Measurements from ENCODE around the gene TOGARAM2. TPM values are rescaled to one million over a fixed set of nuclear protein-coding genes. Genes with fewer than 3 reads are reported as not detected.

Gene TOGARAM2
- total RNA-seq, 4 donors from 2014 or later, result 6.4 to 64.4 (median 24.3) TPM

- Histone ChIP-seq H3K27me3 (no peaks in the 10 kb centered on the region), H3K27ac (no peak overlapping the region), H3K36me3 (no peaks in the 10 kb centered on the region), H3K4me1 (peaks cover 23 to 24% of the 10 kb centered on the region in 2 donors), H3K4me3 (no peak overlapping the region), H3K9me3 (no peaks in the 10 kb centered on the region)
- intact Hi-C loops (cut with DNase I; ENCODE audit: low total_unique reads) (no loop called here), in situ Hi-C loops (cut with MboI; ENCODE audit: low sequenced_read_pairs in 4 of 4) (no loop called here)
- no peak for TF ChIP-seq CTCF (IDR thresholded peaks at IDR 0.05 in 4 of 5, conservative IDR thresholded peaks at IDR 0.05 in 1 of 5)
- TF ChIP-seq POLR2A (IDR thresholded peaks at IDR 0.05), result no peak
- no peak for ATAC-seq
- DNase-seq, result no peak
These were observed 80.1 kb downstream of the TOGARAM2 start for GRCh38 chr2:29061176-29061575.

- Histone ChIP-seq H3K27me3 (no peaks in the 10 kb centered on the region), H3K4me1 (peaks cover 24 to 25% of the 10 kb centered on the region in 2 donors), H3K36me3 (no peaks in the 10 kb centered on the region), H3K9me3 (no peaks in the 10 kb centered on the region), H3K27ac (no peak overlapping the region), H3K4me3 (no peak overlapping the region)
- intact Hi-C loops (cut with DNase I; ENCODE audit: low total_unique reads) (no loop called here), in situ Hi-C loops (cut with MboI; ENCODE audit: low sequenced_read_pairs in 4 of 4) (no loop called here)
- TF ChIP-seq CTCF (IDR thresholded peaks at IDR 0.05 in 4 of 5, conservative IDR thresholded peaks at IDR 0.05 in 1 of 5) (no peak), POLR2A (IDR thresholded peaks at IDR 0.05) (no peak)
- ATAC-seq (no peak), DNase-seq (no peak)
These were observed 80.5 kb downstream of the TOGARAM2 start for GRCh38 chr2:29061616-29062015.

GRCh38 chr2:29062371-29062770, 81.3 kb downstream of the TOGARAM2 start:
- H3K36me3 ChIP-seq, result no peaks in the 10 kb centered on the region
- H3K4me1 ChIP-seq, result peaks cover 24 to 27% of the 10 kb centered on the region in 2 donors
- in situ Hi-C loops (cut with MboI; ENCODE audit: low sequenced_read_pairs in 4 of 4), result no loop called here
- H3K9me3 ChIP-seq, result no peaks in the 10 kb centered on the region
- ATAC-seq (no peak), DNase-seq (no peak)
- H3K27me3 ChIP-seq, result no peaks in the 10 kb centered on the region
- H3K27ac ChIP-seq, result no peak overlapping the region
- H3K4me3 ChIP-seq, result no peak overlapping the region
- TF ChIP-seq POLR2A (IDR thresholded peaks at IDR 0.05) (no peak), CTCF (IDR thresholded peaks at IDR 0.05 in 4 of 5, conservative IDR thresholded peaks at IDR 0.05 in 1 of 5) (no peak)
- intact Hi-C loops (cut with DNase I; ENCODE audit: low total_unique reads), result no loop called here

- Histone ChIP-seq H3K4me3 (no peak overlapping the region), H3K36me3 (no peaks in the 10 kb centered on the region), H3K9me3 (no peaks in the 10 kb centered on the region), H3K4me1 (peaks cover 24 to 27% of the 10 kb centered on the region in 2 donors), H3K27me3 (no peaks in the 10 kb centered on the region), H3K27ac (peak overlapping the region in 1 of 4 donors; percentile 20)
- intact Hi-C loops (cut with DNase I; ENCODE audit: low total_unique reads) (no loop called here), in situ Hi-C loops (cut with MboI; ENCODE audit: low sequenced_read_pairs in 4 of 4) (no loop called here)
- peak in 1 of 2 donors; percentile 18 for ATAC-seq
- no peak for DNase-seq
- no peak for TF ChIP-seq POLR2A (IDR thresholded peaks at IDR 0.05)
- TF ChIP-seq CTCF (IDR thresholded peaks at IDR 0.05 in 4 of 5, conservative IDR thresholded peaks at IDR 0.05 in 1 of 5), result no peak
These were observed 82.0 kb downstream of the TOGARAM2 start for GRCh38 chr2:29063056-29063455.
